ENCODE results near the gene TMEM54.
"Not testable (repeated sequence)": the region's sequence is repeated elsewhere in the genome, so short reads cannot be mapped to it uniquely, and the experiment has no call there.

Gene TMEM54

DNA sequence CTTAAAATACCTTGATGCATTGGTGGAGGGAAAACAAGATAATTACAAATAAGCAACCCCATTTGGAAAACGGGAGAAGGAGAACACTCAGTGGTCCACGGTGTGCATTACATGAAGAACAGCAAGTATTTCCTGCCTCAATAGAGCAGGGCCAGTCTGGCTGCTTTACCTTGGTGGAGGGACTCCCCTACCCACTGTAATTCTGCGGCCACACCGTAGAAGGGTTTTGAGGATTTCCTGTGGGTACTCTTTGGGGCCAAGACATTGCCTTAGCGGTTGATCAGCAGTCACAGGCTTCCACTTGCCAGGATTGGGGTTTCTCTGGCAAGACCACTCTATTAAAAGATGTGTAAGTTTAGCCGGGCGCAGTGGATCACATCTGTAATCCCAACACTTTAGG is 16.3 kb upstream of the TMEM54 start:
- Histone ChIP-seq H3K9me3 (ENCODE audit: control insufficient read depth, low read depth, low read length) (no peaks in the 10 kb centered on the region), H3K27ac (ENCODE audit: low read length) (no peak overlapping the region), H3K9ac (ENCODE audit: low read length) (no peak overlapping the region), H3K4me3 (ENCODE audit: low read length) (no peak overlapping the region), H3K4me1 (ENCODE audit: control insufficient read depth, low read depth, low read length) (no peaks in the 10 kb centered on the region), H3K27me3 (ENCODE audit: control insufficient read depth, insufficient read depth, low read length) (peaks cover under 1% of the 10 kb centered on the region), H3K36me3 (ENCODE audit: control insufficient read depth, low read depth, low read length) (no peaks in the 10 kb centered on the region)

GRCh38 chr1:32915766-32916706 is 14.8 kb upstream of the TMEM54 start:
- Histone ChIP-seq H3K36me3 (ENCODE audit: control insufficient read depth, low read depth, low read length) (no peaks in the 10 kb centered on the region), H3K4me3 (ENCODE audit: low read length) (no peak overlapping the region), H3K27ac (ENCODE audit: low read length) (no peak overlapping the region), H3K9ac (ENCODE audit: low read length) (no peak overlapping the region), H3K9me3 (ENCODE audit: control insufficient read depth, low read depth, low read length) (no peaks in the 10 kb centered on the region), H3K27me3 (ENCODE audit: control insufficient read depth, insufficient read depth, low read length) (no peaks in the 10 kb centered on the region), H3K4me1 (ENCODE audit: control insufficient read depth, low read depth, low read length) (no peaks in the 10 kb centered on the region)

GRCh38 chr1:32910319-32910718 is 9.1 kb upstream of the TMEM54 start:
- H3K9ac ChIP-seq (ENCODE audit: low read length): no peak overlapping the region
- no peaks in the 10 kb centered on the region for H3K4me1 ChIP-seq (ENCODE audit: control insufficient read depth, low read depth, low read length)
- no peak overlapping the region for H3K27ac ChIP-seq (ENCODE audit: low read length)
- no peaks in the 10 kb centered on the region for H3K36me3 ChIP-seq (ENCODE audit: control insufficient read depth, low read depth, low read length)
- no peaks in the 10 kb centered on the region for H3K27me3 ChIP-seq (ENCODE audit: control insufficient read depth, insufficient read depth, low read length)
- H3K9me3 ChIP-seq (ENCODE audit: control insufficient read depth, low read depth, low read length): no peaks in the 10 kb centered on the region
- no peak overlapping the region for H3K4me3 ChIP-seq (ENCODE audit: low read length)

DNA sequence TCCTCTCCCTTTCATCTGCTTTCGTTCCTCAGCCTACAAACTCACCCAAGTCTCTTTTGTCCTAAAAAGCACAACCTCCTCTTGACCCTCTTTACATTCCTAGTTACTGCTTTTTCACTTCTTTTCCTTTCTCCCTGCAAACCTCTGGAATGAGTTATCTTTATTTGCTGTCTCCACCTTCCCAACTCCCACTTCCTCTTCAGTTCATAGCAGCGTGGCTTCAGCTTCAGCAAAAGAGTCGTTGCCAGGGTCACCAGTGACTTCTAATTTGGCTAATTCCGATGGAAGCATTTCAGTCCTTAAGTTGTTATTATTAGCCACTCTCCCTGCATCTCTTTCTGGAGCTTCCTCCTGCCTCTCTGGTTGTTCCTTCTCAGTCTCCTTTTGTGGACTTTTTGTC is 6.2 kb upstream of the TMEM54 start:
- Histone ChIP-seq H3K4me3 (ENCODE audit: low read length) (no peak overlapping the region), H3K9me3 (ENCODE audit: control insufficient read depth, low read depth, low read length) (no peaks in the 10 kb centered on the region), H3K27ac (ENCODE audit: low read length) (no peak overlapping the region), H3K36me3 (ENCODE audit: control insufficient read depth, low read depth, low read length) (no peaks in the 10 kb centered on the region), H3K9ac (ENCODE audit: low read length) (no peak overlapping the region), H3K27me3 (ENCODE audit: control insufficient read depth, insufficient read depth, low read length) (peaks cover 4% of the 10 kb centered on the region), H3K4me1 (ENCODE audit: control insufficient read depth, low read depth, low read length) (no peaks in the 10 kb centered on the region)

DNA sequence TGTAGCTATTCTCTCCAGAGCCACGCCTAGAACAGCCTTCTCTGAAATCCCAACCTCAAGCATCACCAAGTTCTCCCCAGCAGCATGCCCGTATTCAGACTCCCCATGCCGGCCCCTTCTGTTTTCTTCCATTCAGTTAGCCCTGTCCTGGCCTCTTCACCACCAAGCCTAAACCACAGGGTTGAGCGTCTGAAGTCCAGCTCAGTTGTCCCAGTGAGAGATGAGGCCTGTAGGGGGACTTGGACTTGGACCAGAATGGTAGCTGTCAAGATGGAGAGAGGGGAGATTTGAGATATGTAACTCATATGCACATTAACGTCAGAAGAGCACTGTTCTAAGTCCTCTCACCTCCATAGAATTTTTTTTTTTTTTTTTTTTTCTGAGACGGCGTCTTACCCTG is 5.5 kb upstream of the TMEM54 start:
- H3K36me3 ChIP-seq (ENCODE audit: control insufficient read depth, low read depth, low read length): no peaks in the 10 kb centered on the region
- H3K4me1 ChIP-seq (ENCODE audit: control insufficient read depth, low read depth, low read length): no peaks in the 10 kb centered on the region
- peaks cover 12% of the 10 kb centered on the region for H3K27me3 ChIP-seq (ENCODE audit: control insufficient read depth, insufficient read depth, low read length)
- no peak overlapping the region for H3K9ac ChIP-seq (ENCODE audit: low read length)
- no peaks in the 10 kb centered on the region for H3K9me3 ChIP-seq (ENCODE audit: control insufficient read depth, low read depth, low read length)
- H3K4me3 ChIP-seq (ENCODE audit: low read length): no peak overlapping the region
- no peak overlapping the region for H3K27ac ChIP-seq (ENCODE audit: low read length)

GRCh38 chr1:32905588-32905987 is 4.4 kb upstream of the TMEM54 start:
- H3K4me3 ChIP-seq (ENCODE audit: low read length); H3K9me3 ChIP-seq (ENCODE audit: control insufficient read depth, low read depth, low read length); H3K27ac ChIP-seq (ENCODE audit: low read length); H3K4me1 ChIP-seq (ENCODE audit: control insufficient read depth, low read depth, low read length); H3K9ac ChIP-seq (ENCODE audit: low read length); H3K36me3 ChIP-seq (ENCODE audit: control insufficient read depth, low read depth, low read length): not testable (repeated sequence)
- H3K27me3 ChIP-seq (ENCODE audit: control insufficient read depth, insufficient read depth, low read length): peaks cover 22% of the 10 kb centered on the region

DNA sequence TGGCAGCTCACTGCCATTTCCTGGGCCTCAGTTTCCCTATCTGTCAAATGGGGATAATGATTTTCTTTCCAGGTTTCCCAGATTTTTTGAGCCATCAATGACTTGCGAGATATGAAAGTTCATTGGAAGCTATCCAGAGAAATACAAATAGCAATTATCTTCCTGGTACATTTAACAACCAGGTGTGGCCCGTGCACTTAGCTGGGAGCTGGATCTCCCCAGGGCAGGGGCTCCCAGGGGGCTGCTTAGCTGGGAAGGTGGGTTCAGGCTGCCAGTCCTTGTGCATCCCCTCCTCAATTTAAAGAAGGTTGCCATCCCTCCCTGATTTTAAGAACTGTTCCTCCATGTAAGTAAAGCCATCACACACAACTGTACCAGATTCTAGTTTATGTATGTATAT is 3.6 kb upstream of the TMEM54 start:
- H3K27me3 ChIP-seq (ENCODE audit: control insufficient read depth, insufficient read depth, low read length): peaks cover 30% of the 10 kb centered on the region
- no peaks in the 10 kb centered on the region for H3K36me3 ChIP-seq (ENCODE audit: control insufficient read depth, low read depth, low read length)
- no peaks in the 10 kb centered on the region for H3K9me3 ChIP-seq (ENCODE audit: control insufficient read depth, low read depth, low read length)
- H3K9ac ChIP-seq (ENCODE audit: low read length): no peak overlapping the region
- H3K4me1 ChIP-seq (ENCODE audit: control insufficient read depth, low read depth, low read length): no peaks in the 10 kb centered on the region
- no peak overlapping the region for H3K4me3 ChIP-seq (ENCODE audit: low read length)
- H3K27ac ChIP-seq (ENCODE audit: low read length): no peak overlapping the region

DNA sequence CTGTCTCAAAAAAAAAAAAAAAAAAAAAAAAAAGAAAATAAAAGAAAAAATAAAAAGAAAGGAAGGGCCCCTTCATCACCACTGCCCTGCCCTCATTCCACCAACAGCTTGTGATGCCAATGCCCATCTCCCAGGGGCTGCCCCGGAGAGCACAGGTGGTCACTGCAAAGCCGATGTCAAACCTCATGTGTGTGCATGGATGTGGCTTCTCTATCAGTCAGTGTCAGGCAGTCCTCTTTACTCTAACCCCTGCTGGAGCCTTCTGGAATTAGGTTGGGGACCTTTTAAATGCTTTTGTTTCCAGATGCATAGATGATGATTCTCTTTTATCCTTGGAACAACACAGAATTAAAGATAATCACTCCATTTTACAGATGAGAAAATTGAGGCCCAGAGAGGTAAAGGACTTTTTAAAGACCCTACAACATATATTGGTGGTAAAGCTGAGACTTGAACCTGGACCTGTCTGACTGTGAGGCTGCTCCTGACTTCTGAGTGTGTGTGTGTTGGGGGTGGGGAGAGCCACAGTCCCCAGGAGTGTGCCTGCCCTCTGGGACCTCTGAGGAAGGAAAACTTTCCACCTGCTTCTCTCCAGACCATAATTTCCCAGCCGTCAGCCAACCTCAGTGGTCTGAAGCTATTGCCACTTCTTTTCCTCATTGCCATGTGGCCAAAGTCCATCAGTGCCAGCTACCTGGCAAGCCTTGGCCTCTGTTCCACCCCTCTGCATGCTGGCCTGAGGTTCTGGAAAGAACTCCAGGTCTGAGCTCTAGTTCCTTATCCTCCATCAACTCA is 3.0 kb upstream of the TMEM54 start:
- H3K36me3 ChIP-seq (ENCODE audit: control insufficient read depth, low read depth, low read length): no peaks in the 10 kb centered on the region
- peaks cover 36% of the 10 kb centered on the region for H3K27me3 ChIP-seq (ENCODE audit: control insufficient read depth, insufficient read depth, low read length)
- H3K4me1 ChIP-seq (ENCODE audit: control insufficient read depth, low read depth, low read length): no peaks in the 10 kb centered on the region
- no peaks in the 10 kb centered on the region for H3K9me3 ChIP-seq (ENCODE audit: control insufficient read depth, low read depth, low read length)
- H3K27ac ChIP-seq (ENCODE audit: low read length): no peak overlapping the region
- H3K9ac ChIP-seq (ENCODE audit: low read length): no peak overlapping the region
- no peak overlapping the region for H3K4me3 ChIP-seq (ENCODE audit: low read length)

GRCh38 chr1:32902535-32902920 is 1.3 kb upstream of the TMEM54 start:
- no peaks in the 10 kb centered on the region for H3K4me1 ChIP-seq (ENCODE audit: control insufficient read depth, low read depth, low read length)
- no peak overlapping the region for H3K4me3 ChIP-seq (ENCODE audit: low read length)
- peaks cover 44% of the 10 kb centered on the region for H3K27me3 ChIP-seq (ENCODE audit: control insufficient read depth, insufficient read depth, low read length)
- H3K36me3 ChIP-seq (ENCODE audit: control insufficient read depth, low read depth, low read length): no peaks in the 10 kb centered on the region
- no peak overlapping the region for H3K9ac ChIP-seq (ENCODE audit: low read length)
- H3K9me3 ChIP-seq (ENCODE audit: control insufficient read depth, low read depth, low read length): no peaks in the 10 kb centered on the region
- no peak overlapping the region for H3K27ac ChIP-seq (ENCODE audit: low read length)

DNA sequence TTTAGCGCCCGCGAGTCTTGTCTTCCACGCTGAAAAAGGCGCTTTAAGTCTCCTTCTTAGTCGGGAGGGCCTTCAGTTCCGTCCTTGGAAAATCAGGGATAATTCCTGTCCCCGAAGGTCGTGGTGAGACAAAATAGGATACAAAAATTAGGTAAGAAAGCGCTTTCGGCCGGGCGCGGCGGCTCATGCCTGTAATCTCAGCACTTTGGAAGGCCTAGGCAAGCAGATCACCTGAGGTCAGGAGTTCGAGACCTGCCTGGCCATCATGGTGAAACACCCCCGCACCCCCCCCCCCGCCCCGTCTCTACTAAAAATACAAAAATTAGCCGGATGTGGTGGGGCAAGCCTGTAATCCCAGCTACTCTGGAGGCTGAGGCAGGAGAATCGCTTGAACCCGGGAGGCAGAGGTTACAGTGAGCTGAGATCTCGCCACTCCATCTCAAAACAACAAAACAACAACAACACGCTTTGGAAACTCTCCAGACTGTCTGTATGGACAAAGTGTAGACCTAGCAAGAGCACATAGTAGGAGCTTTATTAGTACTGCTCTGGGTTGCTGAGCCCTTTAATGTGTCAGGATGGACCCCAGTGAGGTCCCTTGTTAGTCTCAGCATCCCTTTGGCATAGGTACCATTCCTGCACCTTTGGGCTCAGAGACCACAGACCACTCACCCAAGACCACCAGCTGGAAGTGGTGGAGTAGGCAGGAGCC is 790 bp upstream of the TMEM54 start:
- no peak overlapping the region for H3K9ac ChIP-seq (ENCODE audit: low read length)
- no peaks in the 10 kb centered on the region for H3K9me3 ChIP-seq (ENCODE audit: control insufficient read depth, low read depth, low read length)
- no peaks in the 10 kb centered on the region for H3K4me1 ChIP-seq (ENCODE audit: control insufficient read depth, low read depth, low read length)
- H3K27me3 ChIP-seq (ENCODE audit: control insufficient read depth, insufficient read depth, low read length): peaks cover 44% of the 10 kb centered on the region
- H3K27ac ChIP-seq (ENCODE audit: low read length): no peak overlapping the region
- peak overlapping the region; percentile 47 for H3K4me3 ChIP-seq (ENCODE audit: low read length)
- no peaks in the 10 kb centered on the region for H3K36me3 ChIP-seq (ENCODE audit: control insufficient read depth, low read depth, low read length)

GRCh38 chr1:32900371-32900955 is 726 bp downstream of the TMEM54 start:
- Histone ChIP-seq H3K27ac (ENCODE audit: low read length) (no peak overlapping the region), H3K36me3 (ENCODE audit: control insufficient read depth, low read depth, low read length) (no peaks in the 10 kb centered on the region), H3K27me3 (ENCODE audit: control insufficient read depth, insufficient read depth, low read length) (peaks cover 44% of the 10 kb centered on the region), H3K4me3 (ENCODE audit: low read length) (peak overlapping the region; percentile 50), H3K4me1 (ENCODE audit: control insufficient read depth, low read depth, low read length) (no peaks in the 10 kb centered on the region), H3K9me3 (ENCODE audit: control insufficient read depth, low read depth, low read length) (no peaks in the 10 kb centered on the region), H3K9ac (ENCODE audit: low read length) (no peak overlapping the region)
